SIG-M5 treated with dmso at 0.1 percent for 504 hours (cell line): ENCODE results near the gene NKG7.
A peak's percentile ranks its signal among the peaks of the same experiment; 100 is the strongest.

Source experiments
- DNase-seq: peaks from one replicate; lab custom pipeline; 2025; ENCODE audit not compliant: unreplicated experiment; lab: John Stamatoyannopoulos, UW

Gene NKG7

DNA sequence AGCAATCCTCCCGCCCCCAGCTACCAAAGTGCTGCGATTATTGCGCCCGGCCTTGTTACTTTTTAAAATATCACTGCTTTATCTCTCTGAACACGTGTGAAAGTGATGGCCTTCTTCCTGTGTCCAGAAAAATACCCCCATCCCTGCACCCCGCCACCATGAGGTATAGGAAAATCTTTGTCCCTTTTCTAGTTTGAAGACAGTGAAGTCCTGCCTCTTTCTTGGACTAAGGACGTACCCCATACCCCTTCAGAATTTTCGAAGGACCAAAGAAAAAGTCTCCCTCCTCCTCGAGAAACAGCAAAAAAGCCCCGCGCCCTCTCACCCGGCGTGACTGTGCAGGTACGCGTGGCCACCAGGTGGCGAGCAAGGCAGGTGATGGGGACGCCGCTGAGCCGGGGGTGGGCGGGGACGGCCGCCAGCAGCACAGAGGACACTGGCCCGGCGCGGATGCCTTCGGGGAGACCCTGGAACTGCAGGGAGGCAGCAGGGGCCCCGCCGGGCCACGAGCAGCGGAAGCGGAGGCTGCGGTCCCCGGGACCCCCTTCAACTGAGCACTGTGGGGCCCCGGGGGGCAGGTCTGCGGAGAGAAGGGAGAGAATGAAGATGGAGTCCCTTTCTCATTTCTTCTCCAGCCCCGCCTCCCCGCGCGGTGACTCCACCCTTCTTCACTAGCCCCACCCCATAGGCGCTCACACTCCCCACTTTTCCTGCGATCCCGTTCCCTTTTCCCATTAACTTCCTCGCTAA is 33.7 kb downstream of the NKG7 start:
- peak; percentile 72 for DNase-seq

- DNase-seq, result no peak
Measured at GRCh38 chr19:51337861-51338562, 34.4 kb downstream of the NKG7 start.

DNA sequence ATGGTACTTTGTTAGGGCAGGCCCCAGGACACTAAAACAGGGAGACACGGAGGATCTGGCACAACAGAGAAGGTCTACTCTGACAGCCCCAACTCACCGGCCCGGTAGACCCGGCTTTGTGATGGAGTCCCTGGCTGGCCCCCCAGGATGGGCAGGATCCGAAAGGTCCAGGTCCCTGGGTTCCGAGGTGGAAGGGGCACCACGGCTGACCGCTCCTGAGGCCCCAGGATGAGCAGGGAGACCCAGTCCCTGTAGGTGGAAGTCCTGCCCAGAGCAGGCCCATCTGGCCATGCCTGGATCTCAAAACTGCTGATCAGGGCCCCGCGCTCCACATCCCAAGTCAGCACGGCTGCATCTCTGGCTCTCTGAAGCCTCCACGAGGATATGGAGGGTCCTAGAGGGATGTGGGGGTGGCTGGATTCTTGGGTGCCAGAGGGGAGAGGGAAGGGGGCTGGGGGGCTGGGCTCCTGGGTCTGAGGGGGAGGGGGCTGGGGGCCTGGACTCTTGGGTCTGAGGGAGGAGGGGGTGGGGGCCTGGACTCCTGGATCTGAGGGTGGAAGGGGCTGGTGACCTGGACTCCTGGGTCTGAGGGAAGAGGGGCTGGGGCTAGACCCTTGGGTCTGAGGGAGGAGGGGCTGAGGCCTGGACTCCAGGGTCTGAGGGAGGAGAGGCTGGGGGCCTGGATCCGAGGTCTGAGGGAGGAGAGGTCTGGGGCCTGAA is 35.2 kb downstream of the NKG7 start:
- DNase-seq, result no peak

DNA sequence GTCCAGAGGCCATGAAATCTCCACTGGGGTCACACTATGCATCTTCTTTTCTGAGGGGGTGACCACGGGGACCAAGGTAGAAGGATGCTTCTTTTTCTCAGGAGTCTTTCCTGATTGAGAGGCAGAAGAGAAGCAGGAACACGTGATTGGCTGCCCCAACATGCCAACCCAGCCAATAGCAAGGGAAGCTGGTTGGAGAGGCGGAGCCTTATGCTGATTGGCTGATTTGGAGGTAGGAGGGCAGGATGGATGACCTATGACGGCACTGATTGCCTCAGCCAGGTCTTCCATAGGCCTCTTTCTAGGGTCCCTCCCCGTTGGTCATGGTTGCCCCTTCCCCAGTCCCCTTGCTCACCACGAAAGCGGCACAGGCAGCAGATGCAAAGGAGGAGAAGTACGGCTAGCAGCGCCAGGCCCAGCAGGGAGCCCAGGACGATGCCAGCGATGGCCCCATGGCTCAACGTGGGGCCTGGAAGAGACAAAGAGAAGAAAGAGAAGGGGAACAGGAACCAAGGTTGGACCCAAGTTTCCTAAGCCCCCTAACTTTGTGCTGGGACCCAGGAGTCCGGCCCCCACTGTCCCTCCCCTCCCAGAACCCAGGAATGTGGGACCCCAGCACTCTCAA is 38.5 kb downstream of the NKG7 start:
- no peak for DNase-seq

- no peak for DNase-seq
Measured at GRCh38 chr19:51331716-51332115, 40.7 kb downstream of the NKG7 start.

GRCh38 chr19:51331193-51331592 is 41.3 kb downstream of the NKG7 start:
- no peak for DNase-seq

GRCh38 chr19:51330366-51330765 is 42.1 kb downstream of the NKG7 start:
- no peak for DNase-seq

DNA sequence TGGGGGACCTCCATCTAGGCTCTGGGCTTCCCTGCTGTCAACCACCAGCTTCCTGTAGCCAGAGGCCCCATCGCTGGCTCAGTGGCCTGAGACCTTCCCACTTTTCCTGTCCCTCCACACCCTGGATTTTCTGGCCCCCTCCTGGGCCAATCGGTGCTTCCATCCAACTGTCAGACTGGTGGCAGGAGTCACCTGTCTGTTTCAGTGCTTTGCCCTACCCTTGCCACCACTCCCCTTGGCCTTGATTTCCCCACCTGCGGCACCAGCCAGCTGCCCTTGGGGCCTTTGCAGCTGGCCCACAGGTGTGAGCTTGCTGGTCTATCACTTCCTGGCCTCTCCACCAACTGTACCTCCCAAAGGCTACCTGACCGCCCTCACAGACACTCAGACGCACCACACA is 43.0 kb downstream of the NKG7 start:
- DNase-seq, result no peak

- peak; percentile 30 for DNase-seq
Measured at GRCh38 chr19:51327066-51328001, 45.1 kb downstream of the NKG7 start.

DNA sequence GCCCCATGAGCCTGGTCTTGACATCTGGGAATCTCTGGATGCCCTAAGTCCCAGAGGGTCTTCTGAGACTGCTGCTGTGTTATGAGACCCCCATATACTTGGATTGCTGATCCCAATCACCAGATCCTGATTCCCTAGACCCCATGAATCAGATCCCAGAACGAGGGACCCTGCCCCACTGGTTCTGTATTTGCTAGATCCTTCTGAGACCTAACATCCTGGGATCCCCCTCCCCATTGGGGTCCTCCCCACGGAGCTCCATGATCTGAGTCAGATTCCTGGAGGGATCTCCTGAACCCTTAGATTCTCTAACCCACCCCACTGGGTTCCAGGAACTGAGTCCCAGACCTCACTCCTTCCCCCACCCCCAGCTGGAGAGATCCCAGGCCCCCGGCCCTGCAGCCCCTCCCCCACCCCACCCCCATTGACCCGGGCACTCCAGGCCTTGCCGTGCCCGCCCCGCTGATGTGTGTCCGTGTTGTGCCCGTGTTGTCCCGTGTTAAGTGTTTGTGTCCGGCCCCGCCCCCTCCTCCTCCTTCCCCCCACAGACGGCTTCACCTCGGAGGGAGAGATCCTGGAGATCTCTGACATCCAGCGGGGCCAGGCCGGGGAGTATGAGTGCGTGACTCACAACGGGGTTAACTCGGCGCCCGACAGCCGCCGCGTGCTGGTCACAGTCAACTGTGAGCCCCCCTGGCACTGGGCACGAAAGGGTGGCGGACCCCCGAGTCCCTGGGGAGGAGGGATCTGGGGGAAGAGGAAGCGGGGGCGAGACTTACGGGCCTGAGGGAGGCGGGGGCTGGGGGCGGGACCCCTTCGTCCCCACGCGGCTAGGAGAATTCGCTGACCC is 46.0 kb downstream of the NKG7 start:
- DNase-seq, result no peak

DNA sequence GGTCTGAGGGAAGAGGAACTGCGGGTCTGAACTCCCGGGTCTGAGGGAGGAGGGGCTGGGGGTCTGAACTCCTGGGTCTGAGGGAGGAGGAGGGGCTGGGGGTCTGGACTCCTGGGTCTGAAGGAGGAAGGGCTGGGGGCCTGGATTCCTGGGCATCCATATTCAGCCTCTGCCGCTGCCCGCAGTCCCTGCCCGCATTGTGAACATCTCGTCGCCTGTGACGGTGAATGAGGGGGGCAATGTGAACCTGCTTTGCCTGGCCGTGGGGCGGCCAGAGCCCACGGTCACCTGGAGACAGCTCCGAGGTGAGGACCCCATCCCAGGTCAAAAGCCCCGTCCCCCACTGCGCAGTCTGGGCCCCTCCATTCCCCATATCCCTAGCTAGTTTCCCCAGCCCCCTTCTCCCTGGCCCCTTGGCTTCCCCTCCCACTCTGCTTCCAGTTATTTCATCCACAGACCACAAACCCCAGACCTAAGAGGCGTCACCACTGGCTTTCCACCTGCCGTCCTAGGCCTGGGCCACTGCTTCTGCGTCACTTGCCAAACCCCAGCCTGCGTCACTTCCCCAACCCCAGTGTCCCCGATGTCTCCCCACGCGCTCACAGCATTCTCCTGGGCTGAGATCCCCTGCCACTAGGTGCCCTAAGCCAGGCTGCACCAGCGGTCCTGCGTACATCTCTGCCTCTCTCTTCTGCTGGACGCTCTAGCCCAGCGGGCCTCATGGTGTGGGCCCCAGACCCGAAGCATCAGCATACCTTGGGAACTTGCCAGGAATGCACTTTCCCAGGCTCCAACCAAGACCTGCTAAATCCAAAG is 47.1 kb downstream of the NKG7 start:
- DNase-seq, result no peak

GRCh38 chr19:51324167-51324481 is 48.3 kb downstream of the NKG7 start:
- DNase-seq, result no peak

- no peak for DNase-seq
Measured at GRCh38 chr19:51323481-51324166, 48.8 kb downstream of the NKG7 start.

- DNase-seq, result no peak
Measured at GRCh38 chr19:51321799-51322198, 50.7 kb downstream of the NKG7 start.
